IMR-90 (cell line): ENCODE data around the gene ABHD5. TPM values are rescaled to one million over a fixed set of nuclear protein-coding genes. Genes with fewer than 3 reads are reported as not detected.

ENCODE experiments used
- ATAC-seq: fragments of 200-7000 bp; cut with Tn5 transposase; 2 replicates; pipeline ENCODE4 v1.9.1; 2020; ENCODE audit warnings: low read depth, mild to moderate bottlenecking, moderate library complexity
- BruUV-seq: library from RNA; stranded (reverse); fragments of 400-500 nt; replicated peaks from 2 replicates; lab custom pipeline; 2021; lab: Mats Ljungman, UMichigan
- CTCF ChIA-PET: fragments of 300-600 bp; formaldehyde crosslinking; extraction: SDS; loops from one replicate; lab custom pipeline; 2021; ENCODE audit warnings: antibody characterized with exemption; lab: Yijun Ruan, JAX
- POLR2A ChIA-PET: fragments of 300-600 bp; sonication (Branson Sonifier 250); formaldehyde crosslinking; loops from one replicate; lab custom pipeline; 2022; ENCODE audit warnings: antibody characterized with exemption; ENCODE audit not compliant: unreplicated experiment; lab: Charles Lee
- DNase-seq: peaks from one replicate; pipeline ENCODE4 v3.0.0; 2013
- H2AFZ ChIP-seq: replicated peaks from 2 replicates; pipeline ENCODE3; 2013; ENCODE audit warnings: low read length, mild to moderate bottlenecking; ENCODE audit not compliant: poor library complexity
- H2AK5ac ChIP-seq: 2 replicates; pipeline ENCODE4 v1.6.1; 2013; ENCODE audit warnings: low read depth, low read length, inconsistent platforms
- H2AK9ac ChIP-seq: replicated peaks from 2 replicates; pipeline ENCODE3; 2013; ENCODE audit warnings: mild to moderate bottlenecking, low read depth, low read length, moderate library complexity; ENCODE audit not compliant: poor library complexity
- H2BK120ac ChIP-seq: 2 replicates; pipeline ENCODE4 v1.6.1; 2013; ENCODE audit warnings: low read depth, low read length, inconsistent platforms
- H2BK15ac ChIP-seq: 3 replicates; pipeline ENCODE4 v1.6.1; 2013; ENCODE audit warnings: low read depth, low read length, inconsistent platforms
- H2BK20ac ChIP-seq: 2 replicates; pipeline ENCODE4 v1.6.1; 2013; ENCODE audit warnings: low read depth, mild to moderate bottlenecking, inconsistent platforms, low read length, moderate library complexity
- H2BK5ac ChIP-seq: 2 replicates; pipeline ENCODE4 v1.6.1; 2013; ENCODE audit warnings: mild to moderate bottlenecking, low read depth, low read length, inconsistent platforms; ENCODE audit not compliant: poor library complexity, severe bottlenecking
- H3K14ac ChIP-seq: replicated peaks from 2 replicates; pipeline ENCODE4 v1.6.1; 2013; ENCODE audit warnings: low read depth, low read length, inconsistent platforms
- H3K18ac ChIP-seq: 2 replicates; pipeline ENCODE4 v1.6.1; 2013; ENCODE audit warnings: low read depth, low read length, control low read depth
- H3K23ac ChIP-seq: 2 replicates; pipeline ENCODE4 v1.6.1; 2013; ENCODE audit warnings: low read depth, low read length, inconsistent platforms
- H3K27ac ChIP-seq: 2 replicates; pipeline ENCODE4 v1.5.1; 2013; ENCODE audit warnings: mild to moderate bottlenecking, control low read depth, low read length; ENCODE audit not compliant: insufficient read depth
- H3K27me3 ChIP-seq: 2 replicates; pipeline ENCODE4 v1.6.1; 2013; ENCODE audit warnings: low read length; ENCODE audit not compliant: control insufficient read depth, insufficient read depth
- H3K36me3 ChIP-seq: 2 replicates; pipeline ENCODE4 v1.6.1; 2013; ENCODE audit warnings: low read length, mixed read lengths; ENCODE audit not compliant: control insufficient read depth, insufficient read depth
- H3K4ac ChIP-seq: 2 replicates; pipeline ENCODE4 v1.6.1; 2013; ENCODE audit warnings: low read depth, low read length, inconsistent platforms
- H3K4me1 ChIP-seq: 2 replicates; pipeline ENCODE4 v1.6.1; 2013; ENCODE audit warnings: low read length, mixed read lengths; ENCODE audit not compliant: control insufficient read depth, insufficient read depth
- H3K4me2 ChIP-seq: 2 replicates; pipeline ENCODE4 v1.6.1; 2013; ENCODE audit warnings: low read depth, mild to moderate bottlenecking, control low read depth, low read length, moderate library complexity
- H3K4me3 ChIP-seq: 2 replicates; pipeline ENCODE4 v1.5.1; 2013; ENCODE audit warnings: low read depth, mild to moderate bottlenecking, control low read depth, low read length, moderate library complexity; ENCODE audit not compliant: insufficient read depth
- H3K56ac ChIP-seq: 2 replicates; pipeline ENCODE4 v1.6.1; 2013; ENCODE audit warnings: low read length, inconsistent platforms; ENCODE audit not compliant: insufficient read depth; ENCODE audit errors: extremely low read depth
- H3K79me1 ChIP-seq, 2 experiments: 2 replicates each; pipeline ENCODE4 v1.6.1; 2013; ENCODE audit warnings: low read length in 2 of 2, inconsistent platforms in 1 of 2, low read depth in 1 of 2
- H3K9ac ChIP-seq: 2 replicates; pipeline ENCODE4 v1.6.1; 2013; ENCODE audit warnings: low read depth, low read length, control low read depth
- H3K9me1 ChIP-seq: 2 replicates; pipeline ENCODE4 v1.6.1; 2013; ENCODE audit warnings: low read length, inconsistent platforms; ENCODE audit not compliant: insufficient read depth
- H3K9me3 ChIP-seq: 2 replicates; pipeline ENCODE4 v1.6.1; 2013; ENCODE audit warnings: low read length; ENCODE audit not compliant: control insufficient read depth, insufficient read depth
- H4K20me1 ChIP-seq: 2 replicates; pipeline ENCODE4 v1.6.1; 2013; ENCODE audit warnings: low read length, inconsistent platforms; ENCODE audit not compliant: insufficient read depth
- H4K5ac ChIP-seq: 2 replicates; pipeline ENCODE4 v1.6.1; 2013; ENCODE audit warnings: mild to moderate bottlenecking, low read depth, low read length, control low read depth
- H4K8ac ChIP-seq, 2 experiments: 2 replicates each; pipeline ENCODE4 v1.6.1; 2013; ENCODE audit warnings: low read depth in 2 of 2, low read length in 2 of 2, control low read depth in 1 of 2, inconsistent platforms in 1 of 2
- H4K91ac ChIP-seq: 2 replicates; pipeline ENCODE4 v1.6.1; 2013; ENCODE audit warnings: low read depth, low read length, inconsistent platforms; ENCODE audit not compliant: insufficient read depth
- BHLHE40 ChIP-seq: fragments of 150-350 bp; IDR thresholded peaks from 2 replicates; pipeline ENCODE4 v1.6.1; 2016; ENCODE audit warnings: mild to moderate bottlenecking, low read depth, low read length
- CEBPB ChIP-seq: IDR thresholded peaks from 2 replicates; pipeline ENCODE4 v1.6.1; 2012; ENCODE audit warnings: low read depth, low read length, improper control_type of control experiment
- CHD1 ChIP-seq: IDR thresholded peaks from 2 replicates; pipeline ENCODE4 v1.6.1; 2012; ENCODE audit warnings: low read depth, low read length, improper control_type of control experiment
- CTCF ChIP-seq: conservative IDR thresholded peaks from 2 replicates; pipeline ENCODE4 v1.5.1; 2012; ENCODE audit warnings: mild to moderate bottlenecking, low read depth, low read length, improper control_type of control experiment
- ELK1 ChIP-seq: fragments of 150-350 bp; IDR thresholded peaks from 2 replicates; pipeline ENCODE4 v1.6.1; 2016; ENCODE audit warnings: low read depth, mild to moderate bottlenecking, low read length, moderate library complexity, borderline replicate concordance
- MAFK ChIP-seq: IDR thresholded peaks from 2 replicates; pipeline ENCODE4 v1.6.1; 2012; ENCODE audit warnings: low read depth, low read length, improper control_type of control experiment
- MAZ ChIP-seq: IDR thresholded peaks from 2 replicates; pipeline ENCODE4 v1.6.1; 2012; ENCODE audit warnings: low read depth, mild to moderate bottlenecking, low read length, improper control_type of control experiment, moderate library complexity, borderline replicate concordance
- MXI1 ChIP-seq: IDR thresholded peaks from 2 replicates; pipeline ENCODE4 v1.6.1; 2012; ENCODE audit warnings: low read depth, mild to moderate bottlenecking, low read length, moderate library complexity, borderline replicate concordance
- NFE2L2 ChIP-seq: fragments of 150-350 bp; IDR thresholded peaks from 2 replicates; pipeline ENCODE4 v1.6.1; 2016; ENCODE audit warnings: low read depth, mild to moderate bottlenecking, low read length
- RCOR1 ChIP-seq: IDR thresholded peaks from 2 replicates; pipeline ENCODE4 v1.6.1; 2012; ENCODE audit warnings: mild to moderate bottlenecking, low read length, improper control_type of control experiment; ENCODE audit not compliant: insufficient replicate concordance
- RFX5 ChIP-seq: IDR thresholded peaks from 2 replicates; pipeline ENCODE4 v1.8.0; 2012; ENCODE audit warnings: low read depth, mild to moderate bottlenecking, low read length, moderate library complexity
- SMC3 ChIP-seq: fragments of 150-350 bp; IDR thresholded peaks from 2 replicates; pipeline ENCODE4 v1.6.1; 2016; ENCODE audit warnings: low read depth, mild to moderate bottlenecking, antibody characterized with exemption, low read length, moderate library complexity
- WGBS, 2 experiments: methylation state at CpG; one replicate each; pipeline versions ENCODE4 v1.1.5 to v1.1.7; 2013; ENCODE audit warnings: missing lambda C conversion rate in 2 of 2; ENCODE audit not compliant: insufficient read length in 1 of 2; ENCODE audit errors: extremely low coverage in 2 of 2; 5-methylcytosine and 5-hydroxymethylcytosine counted together
- dilution Hi-C: fragments of 300-500 bp; cut with HindIII; formaldehyde crosslinking; loops from one replicate; pipeline ENCODE4 v1.14.3; 2018; ENCODE audit warnings: low sequenced_read_pairs; ENCODE audit not compliant: unreplicated experiment
- in situ Hi-C: fragments of 300-500 bp; cut with MboI; formaldehyde crosslinking; loops from 3 replicates; pipeline ENCODE4 v1.14.3; 2019; ENCODE audit warnings: low sequenced_read_pairs, inconsistent platforms, mixed read lengths
- intact Hi-C: fragments of 100-400 bp; cut with micrococcal nuclease; formaldehyde crosslinking; loops from 2 replicates; pipeline ENCODE4 v1.10.0; 2022
- polyA plus RNA-seq, 3 experiments: library from polyadenylated mRNA; depleted of rRNA; stranded (reverse); fragments of >200 nt; gene quantifications; 2 replicates each; pipeline ENCODE4 v1.2.3, GENCODE V29; 2012; ENCODE audit warnings: low replicate concordance in 1 of 3
- total RNA-seq: library from RNA; depleted of rRNA; stranded (reverse); fragments of >200 nt; gene quantifications from 2 replicates; pipeline ENCODE4 v1.2.3, GENCODE V29; 2012

The ABHD5 gene
- total and polyA plus RNA-seq, 2 of the 4 experiments (the other 2 are of a cell fraction): 15.8 to 33.2 TPM

GRCh38 chr3:43782541-43782940 is 91.8 kb downstream of the ABHD5 start:
- Histone ChIP-seq H3K14ac (no peak overlapping the region), H2BK5ac (no peak overlapping the region), H3K4me2 (no peak overlapping the region), H2BK120ac (no peak overlapping the region), H3K4me3 (no peak overlapping the region), H2BK15ac (no peak overlapping the region), H4K5ac (no peak overlapping the region), H2AK5ac (no peak overlapping the region), H3K23ac (no peak overlapping the region), H3K27me3 (peaks cover 27% of the 10 kb centered on the region), H4K8ac (no peak overlapping the region), H3K4me1 (no peaks in the 10 kb centered on the region), H3K9ac (no peak overlapping the region), H3K79me1 (no peaks in the 10 kb centered on the region), H4K20me1 (no peaks in the 10 kb centered on the region), H2AK9ac (no peak overlapping the region), H3K9me1 (no peaks in the 10 kb centered on the region; the same call in 1 of the 2 replicates), H3K9me3 (no peaks in the 10 kb centered on the region), H3K56ac (no peak overlapping the region), H3K27ac (no peak overlapping the region), H4K91ac (no peak overlapping the region), H2AFZ (no peak overlapping the region), H2BK20ac (no peak overlapping the region), H3K4ac (no peak overlapping the region), H3K36me3 (no peaks in the 10 kb centered on the region), H3K18ac (no peak overlapping the region)
- ChIA-PET POLR2A (interaction anchor here (0.6 kb wide), 1 partner anchor 1063 kb away, joined by 3 read pairs; no protein-coding TSS in a partner anchor), CTCF (no interaction called here)
- dilution Hi-C loops: no loop called here
- in situ Hi-C loops: no loop called here
- intact Hi-C loops: no loop called here
- TF ChIP-seq RCOR1: no peak
- no peak for TF ChIP-seq CEBPB
- no peak for TF ChIP-seq CHD1
- TF ChIP-seq RFX5: no peak
- no peak for TF ChIP-seq MAFK
- TF ChIP-seq NFE2L2: no peak
- no peak for TF ChIP-seq CTCF
- TF ChIP-seq BHLHE40: no peak
- TF ChIP-seq SMC3: no peak
- no peak for TF ChIP-seq MAZ
- TF ChIP-seq MXI1: no peak
- no peak for TF ChIP-seq ELK1
- BruUV-seq: no TSS peak
- ATAC-seq (no peak), DNase-seq (no peak)
- WGBS, 2 experiments: no CpG with 5 or more reads among the region's 2 CpGs
